GM06990 (cell line): Measurements from ENCODE around the gene PCBP3.

ENCODE experiments used
- DNase-seq: peaks from one replicate; pipeline ENCODE4 v3.0.0-alpha.2; 2011; ENCODE audit not compliant: insufficient read length; ENCODE audit errors: extremely low read depth
- H3K27me3 ChIP-seq: replicated peaks from 2 replicates; pipeline ENCODE4 v1.6.0; 2011; ENCODE audit warnings: low read length; ENCODE audit not compliant: control insufficient read depth, insufficient read depth
- H3K36me3 ChIP-seq: 2 replicates; pipeline ENCODE4 v1.5.1; 2011; ENCODE audit warnings: low read length; ENCODE audit not compliant: control insufficient read depth, insufficient read depth
- H3K4me3 ChIP-seq: replicated peaks from 2 replicates; pipeline ENCODE4 v1.5.1; 2011; ENCODE audit warnings: low read depth, mild to moderate bottlenecking, control low read depth, low read length
- TF ChIP-seq, protein P1 (sequence below): IDR thresholded peaks from 2 replicates; pipeline ENCODE4 v1.5.1; 2011; ENCODE audit warnings: low read length, control low read depth, mild to moderate bottlenecking, inconsistent platforms; ENCODE audit not compliant: insufficient read depth, poor library complexity, severe bottlenecking

Gene PCBP3

DNA sequence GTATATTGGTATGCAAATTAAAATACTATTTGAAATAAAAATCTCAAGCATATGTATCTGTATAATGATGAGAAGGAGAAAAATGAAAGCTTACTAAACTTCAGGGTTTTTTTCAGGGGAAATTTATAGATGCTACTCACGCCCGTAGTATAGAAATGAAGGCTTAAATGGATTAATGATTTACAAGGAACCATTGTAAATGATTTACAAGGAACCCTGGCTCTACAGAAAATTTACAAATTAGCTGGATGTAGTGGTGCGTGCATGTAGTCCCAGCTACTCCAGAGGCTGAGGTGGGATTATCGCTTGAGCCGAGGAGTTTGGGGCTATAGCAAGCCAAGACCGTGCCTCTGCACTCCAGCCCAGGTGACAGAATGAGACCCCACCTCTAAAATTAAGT is 150.5 kb downstream of the PCBP3 start:
- no peak for DNase-seq
- no peaks in the 10 kb centered on the region for H3K36me3 ChIP-seq

GRCh38 chr21:45796003-45796402 is 152.5 kb downstream of the PCBP3 start:
- TF ChIP-seq, protein P1, sequence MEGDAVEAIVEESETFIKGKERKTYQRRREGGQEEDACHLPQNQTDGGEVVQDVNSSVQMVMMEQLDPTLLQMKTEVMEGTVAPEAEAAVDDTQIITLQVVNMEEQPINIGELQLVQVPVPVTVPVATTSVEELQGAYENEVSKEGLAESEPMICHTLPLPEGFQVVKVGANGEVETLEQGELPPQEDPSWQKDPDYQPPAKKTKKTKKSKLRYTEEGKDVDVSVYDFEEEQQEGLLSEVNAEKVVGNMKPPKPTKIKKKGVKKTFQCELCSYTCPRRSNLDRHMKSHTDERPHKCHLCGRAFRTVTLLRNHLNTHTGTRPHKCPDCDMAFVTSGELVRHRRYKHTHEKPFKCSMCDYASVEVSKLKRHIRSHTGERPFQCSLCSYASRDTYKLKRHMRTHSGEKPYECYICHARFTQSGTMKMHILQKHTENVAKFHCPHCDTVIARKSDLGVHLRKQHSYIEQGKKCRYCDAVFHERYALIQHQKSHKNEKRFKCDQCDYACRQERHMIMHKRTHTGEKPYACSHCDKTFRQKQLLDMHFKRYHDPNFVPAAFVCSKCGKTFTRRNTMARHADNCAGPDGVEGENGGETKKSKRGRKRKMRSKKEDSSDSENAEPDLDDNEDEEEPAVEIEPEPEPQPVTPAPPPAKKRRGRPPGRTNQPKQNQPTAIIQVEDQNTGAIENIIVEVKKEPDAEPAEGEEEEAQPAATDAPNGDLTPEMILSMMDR = no peak
- no peaks in the 10 kb centered on the region for H3K36me3 ChIP-seq
- DNase-seq = no peak
- no peaks in the 10 kb centered on the region; the same call in 1 of the 2 replicates for H3K27me3 ChIP-seq
- H3K4me3 ChIP-seq = no peak overlapping the region

More for the DNA sequence above, 150.5 kb downstream of the PCBP3 start:
- TF ChIP-seq, protein P1 = no peak
- Histone ChIP-seq H3K4me3 (no peak overlapping the region), H3K27me3 (no peaks in the 10 kb centered on the region; the same call in 1 of the 2 replicates)

DNA sequence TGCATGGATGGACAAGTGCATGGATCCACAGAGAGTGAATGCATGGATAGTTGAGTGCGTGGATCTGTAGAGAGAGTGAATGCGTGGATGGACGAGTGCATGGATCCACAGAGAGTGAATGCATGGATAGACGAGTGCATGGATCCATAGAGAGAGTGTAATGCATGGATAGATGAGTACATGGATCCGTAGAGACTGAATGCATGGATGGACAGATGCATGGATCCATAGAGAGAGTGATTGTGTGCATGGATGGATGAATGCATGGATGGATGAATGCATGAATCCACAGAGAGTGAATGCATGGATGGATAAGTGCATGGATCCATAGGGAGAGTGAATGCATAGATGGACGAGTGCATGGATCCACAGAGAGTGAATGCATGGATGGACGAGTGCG is 153.8 kb downstream of the PCBP3 start:
- Histone ChIP-seq H3K36me3 (no peaks in the 10 kb centered on the region), H3K27me3 (no peaks in the 10 kb centered on the region), H3K4me3 (no peak overlapping the region)
- TF ChIP-seq, protein P1 = no peak
- no peak for DNase-seq

GRCh38 chr21:45799765-45800338 is 156.3 kb downstream of the PCBP3 start:
- no peaks in the 10 kb centered on the region; the same call in 1 of the 2 replicates for H3K27me3 ChIP-seq
- TF ChIP-seq, protein P1 = no peak
- H3K36me3 ChIP-seq = no peaks in the 10 kb centered on the region
- DNase-seq = no peak
- no peak overlapping the region for H3K4me3 ChIP-seq

- no peak for DNase-seq
- Histone ChIP-seq H3K36me3 (no peaks in the 10 kb centered on the region), H3K27me3 (no peaks in the 10 kb centered on the region; the same call in 1 of the 2 replicates), H3K4me3 (no peak overlapping the region)
- TF ChIP-seq, protein P1 = no peak
Measured at GRCh38 chr21:45800339-45801080, 157.0 kb downstream of the PCBP3 start.
